ENCODE measurements around the gene COPS7A.

Gene COPS7A

DNA sequence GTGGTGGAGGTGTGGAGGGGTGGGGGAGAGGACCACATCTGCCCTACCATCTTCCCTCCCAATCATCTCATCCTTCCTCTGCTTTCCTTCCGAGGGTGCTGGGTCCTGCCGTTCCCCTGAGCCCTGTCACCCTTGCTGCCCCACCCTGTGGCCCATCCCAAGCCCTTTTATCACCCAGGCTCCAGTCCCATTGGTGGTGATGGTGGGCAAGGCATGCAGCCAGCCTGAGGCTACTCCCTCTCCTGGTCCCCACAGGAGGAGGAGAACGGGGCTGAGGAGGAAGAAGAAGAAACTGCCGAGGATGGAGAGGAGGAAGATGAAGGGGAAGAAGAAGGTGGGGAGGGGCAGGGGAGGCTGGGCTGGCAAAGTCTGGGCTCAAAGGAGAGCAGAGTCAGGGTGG is 45.8 kb downstream of the COPS7A start:
- no peak for DNase-seq (ENCODE audit: low read depth in 2 of 2)

DNA sequence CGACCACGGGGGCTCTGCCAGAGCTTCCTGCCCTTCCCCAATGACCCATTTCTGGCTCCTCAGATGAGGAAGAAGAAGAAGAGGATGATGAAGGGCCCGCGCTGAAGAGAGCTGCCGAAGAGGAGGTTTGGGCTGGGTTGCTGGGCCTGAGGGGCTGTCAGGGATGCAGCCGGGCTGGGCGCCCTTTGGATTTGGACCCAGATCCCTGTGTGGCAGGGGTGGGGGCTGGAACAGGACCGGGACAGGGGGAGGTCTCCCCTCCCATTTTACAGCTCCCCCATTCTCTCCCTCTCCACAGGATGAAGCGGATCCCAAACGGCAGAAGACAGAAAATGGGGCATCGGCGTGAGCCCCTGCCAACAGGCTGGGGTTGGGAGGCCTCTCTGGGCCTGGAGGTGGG is 46.2 kb downstream of the COPS7A start:
- DNase-seq (ENCODE audit: low read depth in 2 of 2): no peak

DNA sequence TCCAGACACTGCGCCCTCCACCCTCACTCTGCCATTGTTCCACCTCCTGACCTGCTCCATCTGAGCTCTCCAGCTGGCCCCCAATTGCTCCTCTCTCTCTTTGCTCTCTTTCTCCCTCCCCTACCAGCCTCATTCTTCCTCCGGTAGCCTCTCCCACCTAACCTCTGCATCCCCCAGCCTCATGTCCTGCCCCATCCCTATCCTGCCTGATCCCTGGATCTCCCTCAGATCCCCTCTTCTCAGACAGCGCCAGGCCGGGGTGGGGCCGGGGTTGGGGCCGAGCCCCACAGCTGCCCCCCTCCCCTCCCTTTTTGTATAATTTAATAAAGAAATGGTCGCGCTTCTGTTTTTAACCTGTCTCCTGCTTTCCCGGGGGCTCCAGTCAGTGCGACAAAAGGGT is 46.8 kb downstream of the COPS7A start:
- no peak for DNase-seq (ENCODE audit: low read depth in 2 of 2)

DNA sequence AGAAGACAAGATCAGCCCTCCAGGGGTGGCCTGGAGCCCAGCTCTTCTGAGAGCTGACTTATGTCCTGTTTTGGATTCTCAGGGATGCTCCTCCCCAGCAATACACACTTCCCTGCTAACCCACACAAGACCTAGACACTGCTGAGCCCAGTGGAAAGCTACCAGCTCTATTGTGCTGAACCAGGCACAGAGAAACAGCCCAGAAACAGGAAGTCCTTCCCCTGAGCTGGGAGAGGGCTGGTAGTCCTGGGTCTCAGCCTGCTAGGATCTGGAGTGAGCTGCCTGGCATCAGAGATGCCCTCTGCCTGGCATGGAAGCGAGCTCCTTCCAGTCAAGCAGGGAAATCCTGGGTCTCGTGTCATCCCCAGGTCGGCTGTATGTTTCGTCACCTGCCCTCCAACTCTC is 47.2 kb downstream of the COPS7A start:
- no peak for DNase-seq (ENCODE audit: low read depth in 2 of 2)

DNA sequence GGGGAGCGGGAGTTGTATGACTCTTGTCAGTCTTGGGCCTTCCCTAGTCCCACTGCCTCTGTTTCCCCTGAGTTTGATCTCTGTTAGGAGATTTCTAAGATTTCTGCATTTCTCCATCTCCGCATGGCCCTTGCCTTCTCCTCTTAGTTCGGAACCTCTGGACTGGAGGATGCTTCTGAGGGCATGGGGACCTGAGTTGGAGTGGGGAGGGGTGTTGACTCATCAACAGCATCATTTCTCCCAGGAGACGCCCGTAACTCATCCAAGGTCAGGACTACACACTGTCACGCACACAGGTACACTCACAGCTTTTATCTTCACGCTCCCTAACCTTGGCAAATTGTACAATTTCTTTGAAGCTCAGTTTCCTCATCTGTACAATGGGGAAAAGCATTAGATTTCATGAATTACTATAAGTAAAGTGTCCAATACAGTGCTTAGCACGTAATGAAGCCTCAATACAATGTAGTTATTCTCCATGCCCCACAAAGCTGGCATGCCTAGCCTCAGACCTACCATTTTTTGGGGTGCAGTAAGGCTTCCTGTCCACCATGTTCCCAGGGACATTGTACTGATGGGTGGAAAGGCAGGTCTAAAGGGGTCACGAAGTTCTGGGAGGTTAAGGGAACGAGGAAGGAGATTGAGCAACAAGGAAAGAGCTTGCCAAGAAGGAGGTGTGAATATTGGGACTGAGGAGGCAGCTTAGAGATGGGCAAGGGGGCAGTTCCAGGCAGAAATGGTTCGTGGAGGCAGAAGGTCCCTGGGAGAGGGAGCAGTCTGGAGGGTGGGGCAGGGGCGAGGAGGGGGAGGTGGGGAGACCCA is 47.9 kb downstream of the COPS7A start:
- no peak for DNase-seq (ENCODE audit: low read depth in 2 of 2)

DNA sequence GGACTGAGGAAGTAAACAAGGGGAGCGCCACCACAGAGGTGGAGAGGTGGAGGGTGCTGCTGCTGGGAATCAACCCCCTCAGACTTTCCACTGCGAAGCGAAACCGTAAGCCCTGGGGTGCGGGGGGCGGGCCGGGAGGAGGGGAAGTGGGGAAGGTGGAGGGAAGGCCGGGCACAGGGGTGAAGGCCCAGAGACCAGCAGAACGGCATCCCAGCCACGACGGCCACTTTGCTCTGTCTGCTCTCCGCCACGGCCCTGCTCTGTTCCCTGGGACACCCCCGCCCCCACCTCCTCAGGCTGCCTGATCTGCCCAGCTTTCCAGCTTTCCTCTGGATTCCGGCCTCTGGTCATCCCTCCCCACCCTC is 48.5 kb downstream of the COPS7A start, which contains the start of gene LAG3:
LAG3 (plus strand) TSS at position 190 of the 365 bp plus-strand sequence. CDS start 333 bp downstream, outside the sequence.
- no peak for DNase-seq (ENCODE audit: low read depth in 2 of 2)

DNA sequence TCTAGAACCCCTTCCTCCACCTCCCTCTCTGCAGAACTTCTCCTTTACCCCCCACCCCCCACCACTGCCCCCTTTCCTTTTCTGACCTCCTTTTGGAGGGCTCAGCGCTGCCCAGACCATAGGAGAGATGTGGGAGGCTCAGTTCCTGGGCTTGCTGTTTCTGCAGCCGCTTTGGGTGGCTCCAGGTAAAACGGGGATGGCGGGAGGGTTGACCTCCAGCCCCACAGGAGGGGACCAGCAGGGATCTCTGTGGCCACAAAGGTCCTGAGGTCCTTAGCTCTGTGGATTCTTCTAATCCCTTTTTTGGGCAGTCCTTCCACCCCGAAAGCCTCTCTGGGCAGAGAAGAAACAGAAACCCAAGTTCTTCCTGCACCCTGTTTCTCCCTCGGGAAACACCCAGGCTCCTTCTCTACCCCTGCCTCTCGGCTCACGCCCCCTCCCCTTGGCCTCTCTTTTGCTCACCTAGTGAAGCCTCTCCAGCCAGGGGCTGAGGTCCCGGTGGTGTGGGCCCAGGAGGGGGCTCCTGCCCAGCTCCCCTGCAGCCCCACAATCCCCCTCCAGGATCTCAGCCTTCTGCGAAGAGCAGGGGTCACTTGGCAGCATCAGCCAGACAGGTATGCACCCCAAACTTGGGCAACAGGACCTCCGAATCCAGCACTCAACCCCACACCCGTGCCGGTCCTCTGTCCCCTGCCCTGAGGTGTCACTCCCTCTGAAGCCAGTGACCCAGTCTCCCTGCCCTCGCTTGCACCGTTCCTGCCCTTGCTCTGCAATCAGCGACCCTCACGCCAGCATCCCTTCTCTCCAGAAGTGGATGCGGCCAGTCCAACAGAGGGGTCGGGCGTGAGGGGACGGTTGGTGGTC is 49.1 kb downstream of the COPS7A start:
- DNase-seq (ENCODE audit: low read depth in 2 of 2): no peak

DNA sequence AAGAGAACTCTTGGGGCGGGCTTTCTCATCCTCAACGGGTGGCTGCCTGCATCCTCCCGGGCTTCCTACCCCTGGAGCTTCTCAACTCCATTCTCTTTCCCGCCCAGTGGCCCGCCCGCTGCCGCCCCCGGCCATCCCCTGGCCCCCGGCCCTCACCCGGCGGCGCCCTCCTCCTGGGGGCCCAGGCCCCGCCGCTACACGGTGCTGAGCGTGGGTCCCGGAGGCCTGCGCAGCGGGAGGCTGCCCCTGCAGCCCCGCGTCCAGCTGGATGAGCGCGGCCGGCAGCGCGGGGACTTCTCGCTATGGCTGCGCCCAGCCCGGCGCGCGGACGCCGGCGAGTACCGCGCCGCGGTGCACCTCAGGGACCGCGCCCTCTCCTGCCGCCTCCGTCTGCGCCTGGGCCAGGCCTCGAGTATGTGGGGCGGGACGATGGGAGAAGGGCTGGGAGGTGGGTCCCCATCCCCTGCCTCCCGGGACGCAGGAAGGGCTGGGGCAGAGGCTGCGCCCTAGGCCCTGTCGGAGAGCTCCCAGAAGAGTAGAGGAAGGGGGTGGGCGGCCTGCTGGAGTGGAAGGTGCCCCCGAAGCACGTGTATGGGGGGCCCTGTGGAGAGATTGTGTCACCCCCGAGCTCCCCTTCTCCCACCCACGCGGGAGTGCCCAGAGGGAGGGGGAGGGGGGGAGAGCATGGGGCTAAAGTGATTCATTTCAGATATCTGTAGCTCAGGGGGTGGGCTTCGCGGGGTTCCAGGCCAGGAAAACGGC is 49.9 kb downstream of the COPS7A start:
- DNase-seq (ENCODE audit: low read depth in 2 of 2): no peak

DNA sequence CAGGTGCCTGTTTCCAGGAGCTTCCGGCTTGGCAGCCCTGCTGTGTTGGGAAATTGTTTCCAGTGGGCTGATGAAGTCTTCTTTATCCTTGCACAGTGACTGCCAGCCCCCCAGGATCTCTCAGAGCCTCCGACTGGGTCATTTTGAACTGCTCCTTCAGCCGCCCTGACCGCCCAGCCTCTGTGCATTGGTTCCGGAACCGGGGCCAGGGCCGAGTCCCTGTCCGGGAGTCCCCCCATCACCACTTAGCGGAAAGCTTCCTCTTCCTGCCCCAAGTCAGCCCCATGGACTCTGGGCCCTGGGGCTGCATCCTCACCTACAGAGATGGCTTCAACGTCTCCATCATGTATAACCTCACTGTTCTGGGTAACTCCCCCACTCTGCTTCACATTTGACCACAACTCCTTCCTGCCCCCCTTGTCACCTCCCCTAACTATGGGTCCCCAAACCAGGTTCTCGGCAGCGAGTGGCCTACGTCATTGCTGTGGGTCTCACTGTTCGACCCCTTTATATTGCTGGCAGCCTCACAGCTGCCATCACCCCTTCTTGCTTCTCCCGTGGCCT is 50.7 kb downstream of the COPS7A start:
- no peak for DNase-seq (ENCODE audit: low read depth in 2 of 2)

DNA sequence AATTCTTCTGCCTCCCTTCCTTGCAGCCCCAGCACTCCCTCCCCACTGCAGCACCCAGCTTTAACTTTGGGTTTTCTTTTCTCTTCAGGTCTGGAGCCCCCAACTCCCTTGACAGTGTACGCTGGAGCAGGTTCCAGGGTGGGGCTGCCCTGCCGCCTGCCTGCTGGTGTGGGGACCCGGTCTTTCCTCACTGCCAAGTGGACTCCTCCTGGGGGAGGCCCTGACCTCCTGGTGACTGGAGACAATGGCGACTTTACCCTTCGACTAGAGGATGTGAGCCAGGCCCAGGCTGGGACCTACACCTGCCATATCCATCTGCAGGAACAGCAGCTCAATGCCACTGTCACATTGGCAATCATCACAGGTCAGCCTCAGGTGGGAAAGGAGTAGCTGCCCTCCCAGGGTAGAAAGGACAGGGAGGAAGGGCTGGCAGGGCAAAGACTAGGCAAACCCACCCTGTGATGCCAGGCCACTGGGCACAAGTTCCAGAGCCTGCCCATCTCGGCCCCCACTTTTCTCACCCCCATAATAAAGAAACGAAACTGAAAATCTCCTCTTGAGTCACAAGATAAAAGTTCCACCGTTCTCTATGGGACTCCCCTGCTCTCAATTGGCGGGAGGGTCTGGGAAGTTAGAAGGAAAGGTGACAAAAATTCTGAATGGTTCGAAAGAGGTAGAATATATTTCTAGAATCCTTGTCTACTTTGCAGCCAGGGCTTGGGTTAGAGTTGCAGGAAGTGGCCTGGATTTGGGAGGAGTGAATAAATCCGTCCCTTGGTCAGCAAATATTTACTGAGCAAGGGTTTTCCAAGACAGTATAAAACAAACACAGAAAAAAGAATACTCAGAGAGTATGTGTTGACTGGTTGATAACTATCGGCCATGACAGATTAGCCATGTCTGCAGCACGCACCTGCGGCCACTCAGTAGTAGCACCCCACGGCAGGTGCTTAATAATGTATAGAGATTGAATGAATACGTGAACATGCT is 51.6 kb downstream of the COPS7A start:
- no peak for DNase-seq (ENCODE audit: low read depth in 2 of 2)

DNA sequence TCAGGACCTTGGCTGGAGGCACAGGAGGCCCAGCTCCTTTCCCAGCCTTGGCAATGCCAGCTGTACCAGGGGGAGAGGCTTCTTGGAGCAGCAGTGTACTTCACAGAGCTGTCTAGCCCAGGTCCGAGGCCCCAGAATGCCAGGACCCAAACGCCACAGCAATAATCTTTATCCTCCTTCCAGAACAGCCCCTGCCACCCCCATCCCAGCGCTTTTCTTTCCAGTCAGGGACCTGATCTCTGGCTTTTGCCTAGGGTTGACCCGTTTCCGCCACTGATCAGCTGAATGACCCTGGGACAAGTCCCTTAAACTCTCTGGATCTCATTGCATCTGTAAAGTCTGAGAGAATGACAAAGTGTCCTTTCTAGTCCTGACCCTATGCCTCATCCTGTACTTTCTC is 53.5 kb downstream of the COPS7A start:
- DNase-seq (ENCODE audit: low read depth in 2 of 2): no peak

DNA sequence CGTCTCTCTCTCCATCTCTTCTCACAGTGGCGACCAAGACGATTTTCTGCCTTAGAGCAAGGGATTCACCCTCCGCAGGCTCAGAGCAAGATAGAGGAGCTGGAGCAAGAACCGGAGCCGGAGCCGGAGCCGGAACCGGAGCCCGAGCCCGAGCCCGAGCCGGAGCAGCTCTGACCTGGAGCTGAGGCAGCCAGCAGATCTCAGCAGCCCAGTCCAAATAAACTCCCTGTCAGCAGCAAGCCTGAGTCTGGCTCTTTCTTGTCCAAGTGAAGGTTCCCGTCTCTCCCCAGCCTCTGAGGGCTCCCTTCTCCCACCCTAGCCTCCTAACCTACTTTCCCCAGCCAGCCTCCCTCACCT is 54.3 kb downstream of the COPS7A start:
- DNase-seq (ENCODE audit: low read depth in 2 of 2): no peak

DNA sequence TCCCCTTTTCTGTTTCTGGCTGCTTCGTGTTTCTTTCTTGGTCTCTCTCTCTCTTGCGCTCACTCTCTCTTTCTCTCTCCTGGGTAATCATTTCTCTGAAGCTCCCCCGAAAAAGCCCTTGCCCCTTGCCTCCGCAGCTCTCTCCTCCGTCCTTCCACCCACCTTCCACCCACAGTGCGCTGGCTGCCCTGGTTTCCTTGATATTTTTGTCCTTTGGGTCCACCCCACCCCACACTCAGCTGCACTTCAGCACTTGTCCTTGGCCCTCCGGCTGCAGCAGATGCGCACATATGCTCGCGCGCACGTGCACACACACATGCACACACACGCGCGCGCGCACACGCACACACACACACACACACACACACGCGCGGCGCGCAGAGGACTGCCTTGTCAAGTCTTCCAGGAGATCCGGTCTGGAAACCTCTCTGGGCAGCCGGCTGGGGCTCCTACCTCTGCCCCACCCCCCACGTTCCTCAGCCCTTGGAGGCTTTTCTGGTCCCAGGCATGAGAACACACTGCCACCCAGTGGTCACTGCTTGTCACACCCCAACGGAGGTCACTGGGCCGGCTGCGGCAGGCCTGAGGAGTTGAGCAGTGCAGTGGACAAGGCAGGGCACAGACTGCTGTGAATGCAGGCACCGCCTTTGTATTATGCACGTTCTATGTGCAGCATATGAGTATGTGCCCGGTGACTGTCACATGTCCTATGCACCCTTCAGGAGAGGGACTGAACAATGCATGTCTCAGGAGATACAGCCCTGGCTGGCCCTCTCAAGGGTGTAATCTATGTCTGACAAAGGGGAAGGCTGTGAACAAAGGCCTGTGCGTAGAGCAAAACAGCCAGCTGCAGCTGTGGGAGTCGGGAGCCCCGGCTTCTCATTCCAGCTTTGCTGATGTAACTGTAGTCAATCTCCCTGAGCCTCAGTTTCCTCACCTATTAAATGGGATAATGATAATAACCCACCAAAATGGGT is 55.0 kb downstream of the COPS7A start:
- DNase-seq (ENCODE audit: low read depth in 2 of 2): peak; percentile 73 to 84

DNA sequence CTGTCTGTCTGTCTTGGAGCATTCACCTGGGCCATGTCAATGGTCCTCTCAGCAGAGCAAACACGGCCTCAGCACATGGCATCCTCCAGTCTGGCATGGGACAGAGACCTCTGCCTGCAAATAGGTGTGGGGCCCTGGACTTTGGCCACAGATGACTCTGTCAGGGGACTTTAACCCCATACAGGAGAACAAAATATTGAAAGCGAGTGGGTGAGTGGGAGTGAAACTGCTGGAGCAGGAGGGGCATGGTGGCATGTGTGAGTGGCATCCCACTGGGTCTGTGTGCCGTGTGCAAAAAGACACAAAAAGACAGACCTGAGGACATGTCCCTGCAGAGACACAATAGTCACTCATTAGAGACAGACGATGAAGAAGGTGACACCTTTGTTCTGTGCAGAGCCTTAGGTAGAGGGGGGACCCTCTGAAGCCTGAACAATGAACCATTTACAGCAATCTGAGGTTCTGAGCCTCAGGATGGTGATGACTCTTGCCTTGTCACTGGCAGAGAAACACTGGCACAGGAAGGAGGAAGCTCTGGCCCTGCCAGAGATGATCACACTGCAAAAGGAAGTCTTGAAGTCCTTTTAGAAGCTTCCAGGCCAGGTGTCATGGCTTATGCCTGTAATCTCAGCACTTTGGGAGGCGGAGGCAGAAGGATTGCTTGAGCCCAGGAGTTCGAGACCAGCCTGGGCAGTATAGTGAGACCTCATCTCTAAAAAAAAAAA is 56.0 kb downstream of the COPS7A start:
- no peak for DNase-seq (ENCODE audit: low read depth in 2 of 2)

DNA sequence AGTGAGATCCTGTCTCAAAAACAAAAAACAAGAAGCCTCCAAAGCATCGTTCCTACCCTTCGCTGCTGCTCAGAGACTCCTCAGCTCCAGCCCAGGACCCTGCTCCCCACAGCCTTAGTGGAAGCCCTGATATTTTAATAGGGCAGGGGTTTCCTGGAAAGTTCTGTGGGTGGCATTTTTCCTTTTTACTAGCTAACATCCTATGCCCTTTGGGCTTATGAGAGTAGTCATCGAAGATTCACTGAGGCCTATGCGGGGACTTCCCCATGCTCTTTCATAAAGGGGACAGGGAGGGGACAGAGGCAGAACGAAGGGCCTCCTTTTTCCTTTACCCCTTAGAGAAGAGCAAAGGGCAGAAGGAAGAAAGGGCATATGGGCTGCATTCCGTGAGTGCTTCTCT is 56.7 kb downstream of the COPS7A start:
- DNase-seq (ENCODE audit: low read depth in 2 of 2): no peak
